Measurements from ENCODE around the gene SSU72.
"Not testable (repeated sequence)": the region's sequence is repeated elsewhere in the genome, so short reads cannot be mapped to it uniquely, and the experiment has no call there.

SSU72 gene

DNA sequence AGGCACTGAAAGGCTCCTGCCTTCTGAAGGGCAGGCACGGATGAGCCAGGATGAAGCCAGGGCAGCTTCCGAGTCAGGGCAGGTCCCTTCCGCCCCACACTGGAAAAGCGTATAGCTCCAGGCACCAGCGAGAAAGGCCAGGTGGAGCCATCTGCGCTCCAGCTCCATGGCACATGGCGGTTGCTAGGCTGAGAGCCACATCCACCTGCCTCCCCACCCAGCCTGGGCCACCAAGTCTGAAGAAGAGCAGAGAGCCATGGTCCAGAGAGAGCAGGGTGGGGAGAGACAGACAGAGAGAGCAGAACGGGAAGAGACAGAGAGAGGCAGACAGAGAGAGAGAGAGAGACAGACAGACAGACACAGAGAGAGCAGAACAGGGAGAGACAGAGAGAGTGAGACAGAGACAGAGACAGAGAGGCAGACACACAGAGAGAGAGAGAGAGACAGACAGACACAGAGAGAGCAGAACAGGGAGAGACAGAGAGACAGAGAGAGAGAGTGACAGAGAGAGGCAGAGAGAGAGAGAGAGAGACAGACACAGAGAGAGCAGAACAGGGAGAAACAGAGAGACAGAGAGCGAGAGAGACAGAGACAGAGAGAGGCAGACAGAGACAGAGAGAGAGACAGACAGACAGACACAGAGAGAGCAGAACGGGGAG is 20.1 kb upstream of the SSU72 start:
- FAIRE-seq = no peak

DNA sequence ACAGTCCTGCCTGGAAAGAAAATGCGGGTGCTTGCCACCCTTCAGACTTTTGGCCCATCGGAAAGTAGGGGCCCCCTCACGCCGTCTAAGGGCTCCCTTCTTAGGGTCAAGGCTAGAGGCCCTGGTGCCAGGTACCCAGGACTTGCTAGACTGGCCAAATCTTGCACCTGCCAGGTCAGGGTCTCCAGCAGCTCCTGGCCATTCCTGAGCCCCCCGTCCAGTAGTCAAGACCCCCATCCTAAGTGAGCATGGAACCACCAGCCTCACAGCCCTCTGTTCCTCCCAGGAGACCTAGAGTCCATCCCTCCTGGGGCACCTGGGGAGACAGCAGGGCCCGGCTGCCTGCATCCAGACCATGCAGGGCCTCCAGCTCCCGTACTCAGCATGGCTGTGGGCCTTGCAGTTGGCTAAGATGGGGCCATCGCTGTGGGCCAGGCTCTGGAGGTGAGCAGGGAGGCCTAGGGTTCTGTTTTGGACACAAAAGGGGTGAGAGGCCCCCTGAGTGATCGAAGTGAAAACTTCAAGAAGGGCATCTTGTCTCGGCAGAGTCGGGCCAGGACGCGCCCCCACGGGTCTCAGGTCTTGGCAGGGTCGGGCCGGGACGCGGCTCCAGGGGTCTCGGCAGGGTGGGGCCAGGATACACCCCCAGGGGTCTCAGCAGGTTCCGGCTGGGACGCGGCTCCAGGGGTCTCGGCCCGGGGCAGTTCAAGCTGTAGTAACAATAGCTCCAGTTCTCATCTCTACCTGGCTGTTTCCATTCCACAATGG is 19.4 kb upstream of the SSU72 start:
- no peak for FAIRE-seq

DNA sequence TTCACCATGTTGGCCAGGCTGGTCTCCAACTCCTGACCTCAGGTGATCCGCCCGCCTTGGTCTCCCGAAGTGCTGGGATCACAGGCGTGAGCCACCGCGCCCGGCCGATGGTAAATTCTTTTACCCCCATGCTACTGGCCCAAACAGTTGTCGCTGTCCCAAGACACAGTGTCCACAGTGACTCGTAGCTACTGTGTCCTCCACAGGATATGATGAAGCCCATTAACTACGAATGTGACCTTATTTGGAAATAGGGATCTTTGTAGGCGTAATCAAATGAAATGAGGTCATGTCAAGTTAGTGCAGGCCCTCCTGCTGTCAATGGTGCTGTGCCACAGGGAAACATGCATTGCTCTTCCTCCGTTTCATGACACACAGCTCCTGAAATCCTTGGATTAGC is 16.8 kb upstream of the SSU72 start:
- FAIRE-seq = no peak

DNA sequence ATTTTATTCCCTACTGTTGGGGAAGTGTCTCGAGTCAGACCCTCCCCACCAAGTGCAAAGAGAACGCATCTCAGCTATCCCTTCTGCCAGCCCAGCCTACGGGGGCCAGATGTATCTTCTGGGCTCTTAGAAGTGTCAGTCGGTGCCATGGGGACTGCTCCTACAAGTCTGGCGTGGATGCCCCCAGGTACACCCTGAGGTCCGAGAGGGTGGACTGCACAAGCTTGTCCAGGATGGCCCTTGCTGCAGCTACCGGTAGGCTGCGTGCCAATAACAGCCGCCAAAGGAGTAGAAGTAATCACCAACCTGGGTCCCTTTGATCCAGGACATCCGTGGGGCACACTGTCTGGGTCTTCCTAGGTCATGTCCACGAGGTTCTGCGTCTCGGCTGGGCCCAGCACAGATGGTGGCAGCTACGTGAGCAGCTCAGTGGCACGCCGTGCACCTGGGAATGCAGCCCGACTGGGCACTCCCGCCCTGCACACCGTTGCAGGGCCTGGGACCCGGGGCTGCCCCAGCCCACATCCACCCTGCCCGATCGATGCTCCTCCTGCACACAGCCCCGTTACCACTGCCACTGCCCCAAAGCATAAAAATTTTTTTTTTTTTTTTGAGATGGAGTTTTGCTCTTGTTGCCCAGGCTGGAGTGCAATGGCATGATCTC is 8.8 kb upstream of the SSU72 start:
- FAIRE-seq = no peak

DNA sequence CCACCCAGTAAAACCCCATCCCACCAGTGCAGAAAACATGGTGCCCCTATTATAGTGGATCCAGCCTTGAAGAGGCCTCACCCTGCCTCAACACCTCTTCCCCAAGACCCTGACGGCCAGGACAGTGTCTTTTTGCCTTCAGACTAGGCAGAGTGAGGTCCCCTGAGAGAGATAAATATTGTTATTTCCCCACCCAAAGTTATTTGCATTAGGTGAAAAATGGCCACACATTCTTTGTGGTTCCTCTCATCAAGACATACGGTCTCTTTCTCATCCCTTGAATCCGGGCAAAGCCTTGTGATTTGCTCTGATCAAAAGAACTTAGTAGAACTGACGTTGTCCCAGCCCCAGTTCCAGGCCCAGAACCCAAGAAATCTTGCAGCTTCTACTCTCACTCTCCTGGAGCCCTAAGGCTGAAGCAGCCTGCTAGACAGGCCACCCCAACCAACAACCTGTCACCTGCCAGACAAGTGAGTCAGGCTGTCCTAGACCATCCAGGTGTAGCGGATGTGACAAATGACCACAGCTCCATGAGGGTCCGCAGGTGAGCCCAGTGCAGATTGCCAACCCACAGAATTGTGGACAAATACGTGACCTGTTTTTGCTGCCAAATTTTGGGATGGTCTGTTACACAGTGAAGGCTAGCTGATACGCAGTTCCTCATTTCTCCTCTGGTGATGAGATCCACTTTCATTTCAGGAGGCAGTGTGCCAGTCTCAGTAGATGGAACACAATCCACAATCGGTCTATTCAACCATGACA is 8.1 kb upstream of the SSU72 start:
- no peak for FAIRE-seq

DNA sequence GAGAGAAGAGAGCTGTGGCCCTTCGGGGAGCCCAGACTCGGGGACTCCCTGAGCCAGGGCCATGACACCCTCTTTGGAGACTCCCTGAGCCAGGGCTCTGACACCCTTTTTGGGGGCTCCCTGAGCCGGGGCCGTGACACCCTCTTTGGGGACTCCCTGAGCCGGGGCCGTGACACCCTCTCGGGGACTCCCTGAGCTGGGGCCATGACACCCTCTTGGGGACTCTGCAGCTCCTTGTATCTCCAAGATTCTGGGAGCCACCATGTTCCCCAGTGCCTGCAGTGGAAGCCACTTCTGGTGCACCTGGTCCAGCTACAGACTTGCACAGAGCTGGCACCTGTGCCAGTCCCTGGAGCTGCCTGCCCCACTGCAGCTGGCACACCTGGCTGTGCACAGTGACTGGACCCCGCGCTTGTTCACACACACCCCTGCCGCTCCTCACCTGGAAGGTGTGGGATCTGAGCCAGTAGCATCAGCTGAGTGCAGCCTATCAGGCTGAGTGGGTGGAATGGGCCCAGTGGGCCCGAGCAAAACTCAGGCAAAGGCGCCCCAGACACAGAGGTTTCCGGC is 3.8 kb upstream of the SSU72 start:
- no peak for FAIRE-seq

DNA sequence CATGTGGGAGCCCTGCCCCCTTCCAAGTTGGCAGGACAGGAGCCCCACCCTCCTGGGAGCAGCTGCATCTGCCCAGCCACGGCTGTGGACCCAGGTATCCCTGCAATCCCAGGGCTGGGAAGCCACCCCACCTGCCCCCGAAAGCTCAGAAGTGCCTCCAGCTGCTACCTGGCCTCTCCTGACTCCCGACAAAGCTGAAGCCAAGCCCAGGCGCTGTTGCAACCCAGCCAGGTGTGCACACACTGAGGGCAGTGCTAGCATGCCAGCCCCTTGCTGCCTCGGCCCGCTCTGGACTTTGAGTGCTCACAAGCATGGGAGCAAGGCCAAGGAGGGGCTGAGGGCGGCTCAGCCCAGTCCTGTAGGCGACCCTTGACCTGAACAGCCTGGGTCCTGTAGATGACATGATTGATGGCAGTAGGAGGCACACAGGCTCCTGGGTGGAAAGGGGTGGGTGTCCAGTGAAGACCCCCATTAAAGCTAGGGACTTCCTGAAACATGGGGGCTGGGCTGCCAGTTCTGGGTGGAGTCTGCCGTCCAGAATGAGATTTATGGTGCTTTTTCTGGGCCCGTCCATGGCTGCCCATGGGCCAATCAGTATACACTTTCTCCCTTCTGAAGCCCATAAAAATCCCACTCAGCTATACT is 2.8 kb upstream of the SSU72 start:
- no peak for FAIRE-seq

DNA sequence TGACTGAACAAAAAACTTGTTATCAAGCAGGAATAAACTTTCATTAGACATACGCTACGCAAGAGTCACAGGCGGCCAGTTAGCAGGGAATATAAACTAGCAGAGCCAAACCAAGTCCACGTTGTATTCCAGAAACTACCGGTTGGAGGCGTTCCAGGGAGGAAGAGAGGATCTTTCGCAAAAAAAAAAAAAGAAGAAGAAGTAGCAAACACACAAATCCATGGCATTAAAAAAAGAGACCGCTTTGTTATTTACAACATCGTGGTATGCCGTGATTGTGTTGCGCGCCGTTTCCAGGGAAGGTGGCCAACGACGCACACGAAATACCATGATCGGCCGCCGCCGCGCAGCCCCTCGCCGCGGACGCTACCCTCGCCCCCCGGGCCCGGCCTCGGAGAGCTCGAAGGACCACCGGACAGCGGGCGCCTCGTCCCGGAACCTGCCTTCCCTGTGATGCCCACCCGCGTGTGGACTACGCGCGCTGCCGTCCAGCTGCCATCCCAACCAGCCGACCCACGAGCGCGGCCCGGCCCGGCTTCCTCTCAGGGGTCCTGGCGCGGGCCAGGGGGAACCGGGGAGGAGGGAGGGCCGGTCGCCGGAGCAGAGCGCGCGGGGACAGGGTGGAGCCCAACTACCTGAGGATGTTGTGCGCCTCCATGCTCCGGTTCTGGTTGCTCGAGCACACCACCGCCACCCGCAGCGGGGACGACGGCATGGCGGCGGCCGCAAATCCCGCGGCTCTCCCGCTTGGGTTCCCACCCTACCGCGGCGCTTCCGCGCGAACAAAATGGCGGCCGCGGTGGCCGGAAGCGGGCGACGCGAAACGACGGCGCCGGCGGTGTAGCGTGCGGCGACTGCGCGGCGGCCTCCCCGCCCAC is 581 bp downstream of the SSU72 start:
- FAIRE-seq = no peak

DNA sequence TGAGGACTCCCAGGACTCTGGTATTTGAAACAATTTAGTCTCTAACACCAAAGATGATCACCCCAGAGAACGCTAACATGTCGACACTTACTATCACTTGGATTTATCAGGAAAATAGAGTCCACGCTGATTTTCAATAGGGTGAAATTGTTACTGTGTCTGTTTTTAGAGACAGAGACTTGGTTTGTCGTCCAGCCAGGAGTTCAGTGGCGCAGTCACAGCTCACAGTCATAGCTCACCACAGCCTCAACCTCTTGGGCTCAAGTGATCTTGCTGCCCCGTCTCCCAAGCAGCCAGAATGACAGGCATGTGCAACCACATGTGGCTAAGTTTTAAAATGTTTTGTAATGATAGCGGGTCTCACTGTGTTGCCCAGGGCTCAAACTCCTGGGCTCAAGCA is 5.3 kb downstream of the SSU72 start:
- no peak for FAIRE-seq

DNA sequence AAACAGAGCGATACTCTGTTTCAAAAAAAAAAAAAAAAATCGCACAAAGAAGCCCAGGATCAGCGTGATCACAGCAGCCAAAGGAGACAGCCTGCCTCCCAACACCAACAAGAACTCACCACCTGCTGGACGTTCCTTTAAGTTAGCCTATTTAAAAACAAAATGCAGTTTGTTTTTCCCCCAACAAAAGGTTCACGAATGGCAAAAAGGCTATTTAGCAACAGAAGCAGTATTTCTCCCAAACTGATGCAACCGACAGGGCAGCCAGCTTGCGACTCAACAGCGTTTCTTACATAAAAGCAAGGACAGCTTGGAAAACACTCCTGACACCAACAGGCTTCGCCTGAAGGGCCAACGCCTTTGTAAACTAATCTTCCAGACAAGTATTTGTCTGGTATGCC is 6.8 kb downstream of the SSU72 start:
- no peak for FAIRE-seq

DNA sequence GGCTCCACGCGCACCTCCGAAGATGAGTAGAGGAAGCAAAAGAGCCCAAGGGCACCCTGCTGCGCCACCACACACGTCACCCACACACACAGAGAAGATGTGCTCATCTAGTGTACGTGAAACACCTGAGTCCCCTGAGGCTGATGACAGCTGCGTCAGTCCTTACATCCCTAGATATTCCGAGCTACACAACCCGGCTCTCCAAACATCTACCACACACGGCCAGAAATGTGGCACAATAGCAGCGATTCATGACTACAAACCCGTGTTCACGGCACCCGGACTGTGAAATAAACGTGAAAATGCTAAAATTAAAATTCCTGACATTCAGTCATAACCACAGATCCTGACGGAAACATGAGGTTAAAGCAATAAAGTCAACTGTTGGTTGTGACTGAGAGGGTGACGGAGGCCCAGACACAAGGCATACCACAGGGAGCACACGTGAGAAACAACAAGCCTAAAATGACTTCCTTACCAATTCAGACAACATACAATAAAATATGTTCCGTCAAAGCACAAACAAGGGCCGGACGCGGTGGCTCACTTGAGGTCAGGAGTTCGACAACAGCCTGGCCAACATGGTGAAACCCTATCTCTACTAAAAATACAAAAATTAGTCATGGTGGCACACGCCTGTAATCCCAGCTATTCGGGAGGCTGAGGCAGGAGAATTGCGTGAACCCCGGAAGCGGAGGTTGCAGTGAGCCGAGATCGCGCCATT is 7.3 kb downstream of the SSU72 start:
- FAIRE-seq = no peak

DNA sequence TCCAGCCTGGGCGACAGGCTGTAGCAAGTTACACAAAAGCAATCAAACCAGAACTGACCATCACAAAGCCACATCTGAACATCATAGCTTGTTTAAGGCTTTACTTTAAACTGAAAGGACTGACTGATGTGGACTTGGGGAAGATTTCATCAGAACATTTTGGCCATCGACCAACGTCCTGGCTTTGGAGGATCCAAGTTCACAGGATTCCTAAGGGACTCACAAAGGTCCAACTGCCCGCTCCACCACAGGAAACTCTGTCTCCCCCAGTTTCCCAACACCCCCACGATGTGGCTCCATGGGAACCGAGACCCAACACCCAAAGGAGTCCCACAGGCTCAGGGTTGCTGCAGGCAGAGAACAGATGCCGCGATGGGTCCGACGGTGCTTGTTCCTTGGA is 9.3 kb downstream of the SSU72 start:
- no peak for FAIRE-seq

DNA sequence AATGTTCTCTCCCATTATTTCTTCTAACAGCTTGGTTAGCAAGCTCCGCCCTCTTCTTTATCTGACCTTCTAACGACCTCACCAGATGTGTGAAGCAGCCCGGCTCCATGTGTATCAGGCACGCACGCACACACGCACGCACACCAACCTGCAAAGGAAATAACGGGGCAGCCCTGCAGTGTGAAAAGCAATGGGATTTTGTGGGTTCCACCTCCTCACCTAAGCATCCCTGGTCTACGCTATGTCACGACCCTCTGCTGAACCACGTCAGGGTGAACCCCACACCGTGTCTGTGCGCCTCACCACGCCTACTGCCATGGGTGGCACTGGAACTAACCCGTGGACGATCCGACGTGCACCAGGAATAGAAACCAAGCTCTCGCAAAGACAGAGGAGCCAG is 10.4 kb downstream of the SSU72 start:
- FAIRE-seq = no peak

DNA sequence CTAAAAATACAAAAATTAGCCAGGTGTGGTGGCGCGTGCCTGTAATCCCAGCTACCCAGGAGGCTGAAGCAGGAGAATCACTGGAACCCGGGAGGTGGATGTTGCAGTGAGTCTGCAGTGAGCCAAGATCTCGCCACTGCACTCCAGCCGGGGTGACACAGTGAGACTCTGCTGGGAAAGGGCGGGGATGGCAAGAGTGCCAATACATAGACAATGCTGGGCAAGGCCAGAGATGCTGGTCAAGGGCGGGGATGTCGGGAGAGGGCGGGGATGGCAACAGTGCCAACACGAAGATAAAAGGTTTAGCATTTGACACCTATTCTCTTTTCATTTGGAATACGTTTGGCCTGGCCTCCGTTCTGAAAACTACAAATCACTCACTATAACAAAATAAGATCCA is 11.0 kb downstream of the SSU72 start:
- FAIRE-seq = no peak

DNA sequence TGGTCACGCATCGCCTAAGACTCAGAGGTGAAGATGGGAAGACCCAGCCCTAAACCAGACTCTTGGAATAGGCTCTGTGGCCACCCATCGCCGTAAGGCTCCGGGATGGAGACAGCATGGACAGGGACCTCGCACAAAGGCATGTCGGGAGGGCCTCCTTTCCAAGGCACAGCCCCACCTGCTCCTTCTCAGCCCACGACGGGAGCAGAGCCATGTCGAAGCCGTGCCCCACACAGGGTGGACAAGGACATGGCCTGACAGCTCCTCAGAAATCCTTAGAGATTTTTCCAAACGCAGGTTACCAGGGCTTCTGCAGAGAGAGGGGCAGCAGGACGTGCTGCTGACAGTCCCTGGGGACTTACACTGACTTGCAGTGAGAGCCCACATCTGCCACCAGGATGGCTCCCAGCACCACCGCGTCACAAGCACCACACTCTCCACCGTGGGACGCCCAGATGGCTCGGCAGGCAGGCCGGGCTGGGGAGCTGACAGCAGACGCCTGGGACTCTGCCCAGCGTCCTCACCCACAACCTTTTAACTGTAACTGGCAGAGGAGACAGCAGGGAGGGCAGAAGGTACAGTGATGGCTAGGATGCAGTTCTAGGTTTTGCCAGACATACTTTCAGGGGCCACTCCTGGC is 12.0 kb downstream of the SSU72 start:
- FAIRE-seq = no peak

DNA sequence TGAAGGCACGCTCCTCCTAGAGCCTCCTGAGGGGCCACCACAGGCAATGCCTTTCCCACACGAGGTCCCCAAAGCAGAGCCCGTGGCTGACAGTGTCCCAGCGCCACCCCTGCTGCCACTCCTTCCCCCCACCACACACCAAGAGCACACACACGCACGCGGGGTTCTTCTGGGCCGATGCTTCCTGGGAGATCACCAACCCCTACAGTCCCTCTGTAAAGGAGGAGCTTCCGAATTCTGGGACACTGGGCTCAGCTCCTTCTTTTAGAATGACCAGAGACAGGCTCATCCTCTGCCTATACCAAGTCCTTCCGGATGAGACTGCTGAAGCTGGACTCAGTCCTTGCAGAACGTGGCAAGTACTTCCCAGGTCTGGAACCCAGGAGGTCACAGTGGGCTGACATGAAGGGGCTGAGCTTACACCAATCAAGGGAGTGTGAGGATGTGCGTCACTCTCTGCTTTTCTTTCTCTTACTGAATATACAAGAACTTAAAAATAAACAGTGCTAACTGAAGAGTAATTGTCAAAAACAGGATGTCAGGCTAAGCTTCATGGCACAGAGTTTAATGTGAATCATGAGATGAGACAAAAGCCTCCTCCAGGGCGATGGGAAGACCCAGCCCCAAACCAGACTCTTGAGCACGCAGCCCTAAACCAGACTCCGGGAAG is 12.7 kb downstream of the SSU72 start:
- FAIRE-seq = no peak

DNA sequence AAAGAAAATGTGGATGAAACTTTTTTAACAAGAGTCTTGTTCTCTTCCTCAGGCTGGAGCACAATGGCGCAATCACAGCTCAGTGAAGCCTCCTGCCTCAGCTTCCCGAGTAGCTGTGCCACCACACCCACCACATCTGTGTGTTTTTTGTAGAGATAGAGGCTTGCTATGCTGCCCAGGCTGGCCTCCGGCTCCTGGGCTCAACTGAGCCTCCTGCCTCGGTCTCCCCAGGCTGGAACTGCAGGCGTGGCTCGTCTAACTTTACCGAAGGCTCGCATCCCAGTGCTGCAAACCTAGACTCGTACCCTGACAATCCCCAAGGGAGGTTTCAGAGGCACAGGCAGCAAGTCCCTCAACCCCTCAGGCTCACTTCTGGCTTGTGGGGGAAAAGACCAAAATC is 14.5 kb downstream of the SSU72 start:
- FAIRE-seq = no peak

DNA sequence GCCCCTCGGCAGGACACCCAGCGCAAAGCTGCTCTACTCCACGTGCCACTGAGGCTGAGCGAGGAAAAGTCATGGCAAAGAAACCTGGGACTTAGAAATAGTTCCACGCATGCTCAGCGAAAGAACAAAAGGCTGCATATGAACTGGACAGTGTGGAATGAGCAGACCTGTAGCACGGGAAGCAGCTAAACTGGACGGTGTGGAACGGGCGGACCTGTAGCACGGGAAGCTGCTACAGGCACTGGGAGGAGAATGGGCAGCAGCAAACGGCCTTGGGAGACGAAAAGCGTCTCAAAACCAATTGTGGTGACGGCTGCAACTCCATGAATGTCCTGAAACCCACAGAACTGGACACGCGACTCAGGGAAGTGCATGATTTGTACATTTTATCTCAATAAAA is 15.6 kb downstream of the SSU72 start:
- no peak for FAIRE-seq

DNA sequence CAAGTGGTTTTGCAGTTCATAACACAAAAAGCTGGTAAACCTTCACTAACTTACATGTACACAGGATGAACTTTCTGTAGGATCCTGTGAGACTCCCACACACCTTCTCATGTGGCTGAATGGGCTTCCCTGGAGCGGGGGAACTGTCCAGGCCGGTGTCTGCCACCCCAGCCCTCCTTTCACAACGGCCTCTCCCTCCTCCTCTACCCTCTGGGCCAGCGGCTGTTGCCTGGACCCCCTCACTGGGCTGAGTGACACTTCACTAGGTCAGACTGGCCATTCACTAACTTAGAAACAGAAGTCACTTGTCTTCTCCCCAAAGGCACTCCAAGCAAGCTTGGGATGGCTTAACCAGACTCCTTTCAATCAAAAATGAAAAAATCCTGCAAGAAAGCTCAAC is 16.1 kb downstream of the SSU72 start:
- FAIRE-seq = no peak

DNA sequence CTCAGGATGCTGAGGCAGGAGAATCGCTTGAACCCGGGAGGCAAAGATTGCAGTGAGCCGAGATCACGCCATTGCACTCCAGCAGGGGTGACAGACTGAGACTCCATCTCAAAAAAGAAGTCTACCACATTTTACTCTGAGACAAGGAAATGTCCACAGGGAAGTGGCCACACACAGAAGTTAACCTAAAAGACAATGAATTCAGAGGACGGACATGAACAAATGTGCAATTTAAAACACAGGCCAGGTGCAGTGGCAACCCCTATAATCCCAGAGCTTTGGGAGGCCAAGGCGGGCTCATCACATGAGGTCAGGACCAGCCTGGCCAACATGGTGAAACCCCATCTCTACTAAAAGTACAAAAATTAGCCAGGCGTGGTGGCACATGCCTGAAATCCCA is 17.0 kb downstream of the SSU72 start:
- not testable (repeated sequence) for FAIRE-seq
